IPS-18c (cell line): ENCODE measurements around the gene MIPEP.

ENCODE experiments used
- H3K4me3 ChIP-seq: 2 replicates; pipeline ENCODE4 v1.7.0; 2013; ENCODE audit warnings: low read depth, mild to moderate bottlenecking, low read length, moderate library complexity; ENCODE audit not compliant: insufficient read depth
- H3K9me3 ChIP-seq: one replicate; pipeline ENCODE4 v1.6.1; 2013; ENCODE audit warnings: mild to moderate bottlenecking, low read length, moderate library complexity; ENCODE audit not compliant: control insufficient read depth, insufficient read depth

The MIPEP gene

DNA sequence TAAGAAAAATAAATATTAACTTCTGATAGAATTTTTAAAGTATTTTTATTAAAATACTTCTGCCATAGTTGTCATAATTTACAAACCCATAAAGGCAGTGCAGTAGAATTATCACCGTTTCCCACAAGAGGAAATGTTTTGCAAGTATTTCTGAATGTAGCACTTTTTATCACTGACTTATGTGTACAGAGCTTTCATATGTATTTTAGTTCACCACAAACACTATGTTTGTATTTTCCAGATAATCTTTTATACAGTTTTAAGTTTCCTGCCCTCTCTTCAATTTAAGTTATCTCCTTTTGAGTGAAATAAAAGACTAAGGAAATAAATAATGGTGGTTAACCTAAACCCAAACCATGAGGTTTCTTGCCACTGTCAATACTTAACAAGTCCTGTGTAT is 24.2 kb downstream of the MIPEP start:
- Histone ChIP-seq H3K9me3 (no peaks in the 10 kb centered on the region), H3K4me3 (no peak overlapping the region)

DNA sequence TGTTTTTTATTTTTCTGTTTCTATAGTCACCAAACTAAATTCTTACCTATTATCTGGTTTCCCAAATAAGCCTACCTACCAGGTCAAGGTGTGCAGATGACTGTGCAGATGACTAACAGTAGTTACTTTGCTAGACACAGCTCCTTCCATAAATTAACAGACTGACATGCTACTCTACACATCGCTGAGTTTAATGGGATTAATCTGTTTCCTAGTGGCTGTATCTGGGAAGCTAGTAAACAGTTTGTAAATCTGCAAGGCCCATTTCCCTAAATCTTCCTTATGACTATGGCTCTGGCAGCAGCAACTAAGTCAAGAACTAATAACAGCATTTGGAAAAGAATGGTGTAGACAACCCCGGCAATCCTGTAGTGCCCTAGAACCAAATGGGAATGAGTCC is 27.9 kb downstream of the MIPEP start:
- no peaks in the 10 kb centered on the region for H3K9me3 ChIP-seq

DNA sequence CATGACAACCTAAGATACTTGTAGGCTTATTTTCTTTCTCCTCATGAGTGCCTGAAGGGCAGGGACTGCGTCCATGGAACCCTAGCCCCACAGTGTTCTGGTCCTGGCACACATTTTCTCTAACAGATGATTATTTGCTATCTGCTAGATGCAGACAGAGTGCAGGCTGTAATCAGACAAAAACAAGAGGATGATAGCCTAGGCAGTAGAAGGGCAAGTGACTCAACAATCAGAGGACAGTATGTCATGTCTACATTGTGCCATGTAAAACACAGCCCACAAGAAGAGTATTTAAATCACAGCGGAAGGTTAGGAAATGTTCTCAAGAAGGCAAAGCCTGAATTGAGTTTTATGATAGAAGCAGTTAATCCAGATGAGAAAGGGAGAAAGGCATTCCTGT is 29.3 kb downstream of the MIPEP start:
- no peak overlapping the region for H3K4me3 ChIP-seq
- H3K9me3 ChIP-seq = no peaks in the 10 kb centered on the region

More for the DNA sequence above, 27.9 kb downstream of the MIPEP start:
- H3K4me3 ChIP-seq = no peak overlapping the region

DNA sequence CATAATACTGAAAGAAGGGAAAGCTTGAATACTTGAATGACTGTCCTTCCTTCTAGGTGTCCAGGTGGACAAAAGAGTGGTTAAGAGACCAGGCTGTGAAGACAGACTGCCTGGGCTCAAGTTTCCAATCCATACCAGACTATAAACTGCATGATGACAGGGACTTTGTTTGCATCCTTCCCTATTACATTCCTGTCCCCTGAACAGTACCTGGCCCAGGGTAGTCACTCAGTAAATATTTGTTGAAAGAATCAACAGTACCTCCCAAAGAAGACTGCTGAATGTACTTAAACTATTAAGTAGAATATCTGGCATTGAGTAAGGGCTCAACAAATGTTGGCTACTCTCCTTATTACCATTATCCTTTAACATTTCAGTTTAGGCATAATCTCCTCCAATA is 29.7 kb downstream of the MIPEP start:
- H3K9me3 ChIP-seq = no peaks in the 10 kb centered on the region
- no peak overlapping the region for H3K4me3 ChIP-seq

DNA sequence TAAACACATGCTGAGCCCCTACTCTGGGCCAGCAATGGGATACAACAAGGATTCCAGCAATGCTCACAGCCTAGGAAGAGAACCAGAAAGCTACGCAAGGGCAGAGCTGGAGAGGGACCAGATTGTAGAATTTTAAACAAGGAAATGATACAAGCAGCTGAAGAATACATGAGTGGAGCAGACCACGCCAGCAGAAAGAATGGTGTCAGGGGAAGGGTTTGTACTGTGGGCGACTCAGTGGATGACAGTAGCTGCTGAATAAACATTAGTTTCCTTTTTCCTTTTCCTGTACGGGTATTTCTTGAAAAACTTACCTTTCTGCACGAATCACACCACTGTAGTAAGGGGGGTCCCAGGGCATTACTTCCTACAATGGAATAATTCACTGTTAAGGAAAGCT is 30.7 kb downstream of the MIPEP start:
- Histone ChIP-seq H3K9me3 (no peaks in the 10 kb centered on the region), H3K4me3 (no peak overlapping the region)

DNA sequence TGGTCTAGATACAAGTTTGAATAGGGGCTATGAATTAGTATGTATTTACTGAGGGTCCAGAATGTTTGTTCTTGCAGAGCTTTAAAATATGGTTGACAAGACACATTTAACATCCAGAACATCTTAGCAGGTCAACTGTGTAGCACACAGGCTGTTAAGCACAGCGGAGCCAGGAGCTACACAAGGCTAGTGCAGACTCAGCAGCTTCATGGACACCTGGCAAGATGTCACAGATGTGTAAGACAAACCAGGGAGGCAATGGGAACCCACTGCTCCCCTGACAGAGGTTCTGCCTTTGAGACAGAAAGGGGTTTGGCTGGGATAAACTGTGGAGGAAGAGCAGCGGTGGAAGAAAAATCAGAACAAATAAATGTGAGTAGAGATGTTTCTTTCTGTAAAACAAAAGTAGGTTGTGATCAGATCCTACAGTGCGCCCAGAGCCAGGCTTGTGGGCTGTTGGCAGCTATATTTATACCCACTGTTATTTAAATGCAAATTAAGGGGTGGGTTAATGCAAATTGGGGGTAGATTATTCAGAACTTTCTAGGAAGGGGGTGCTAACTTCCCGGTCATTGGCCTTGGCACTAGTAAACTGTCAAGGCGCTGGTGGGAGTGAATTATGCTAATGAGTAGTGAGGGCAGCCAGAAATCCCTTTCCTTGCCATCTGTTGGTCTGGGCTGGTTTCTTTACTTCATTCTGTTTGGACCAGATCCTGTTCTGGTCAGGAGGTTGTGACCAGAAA is 33.0 kb downstream of the MIPEP start:
- H3K9me3 ChIP-seq = no peaks in the 10 kb centered on the region
- H3K4me3 ChIP-seq = no peak overlapping the region

DNA sequence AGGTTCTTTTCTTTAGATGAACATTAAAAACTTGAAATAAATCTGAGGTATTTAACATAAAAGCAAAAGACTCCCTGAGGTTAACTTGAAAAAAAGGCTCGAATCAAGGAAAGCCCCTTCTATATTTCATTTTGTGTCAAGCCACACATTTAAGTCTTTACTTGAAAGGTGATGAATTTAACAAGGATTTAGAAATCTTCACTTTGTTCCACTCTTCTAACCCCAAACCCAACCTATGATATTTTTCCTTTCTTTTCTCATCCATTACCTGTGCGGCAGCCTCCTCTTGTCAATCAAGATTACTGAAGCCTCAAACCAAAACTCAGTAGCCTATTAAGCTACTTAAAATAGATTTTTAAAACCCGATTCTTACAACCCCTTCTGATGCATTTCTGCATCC is 33.8 kb downstream of the MIPEP start:
- Histone ChIP-seq H3K9me3 (no peaks in the 10 kb centered on the region), H3K4me3 (no peak overlapping the region)

DNA sequence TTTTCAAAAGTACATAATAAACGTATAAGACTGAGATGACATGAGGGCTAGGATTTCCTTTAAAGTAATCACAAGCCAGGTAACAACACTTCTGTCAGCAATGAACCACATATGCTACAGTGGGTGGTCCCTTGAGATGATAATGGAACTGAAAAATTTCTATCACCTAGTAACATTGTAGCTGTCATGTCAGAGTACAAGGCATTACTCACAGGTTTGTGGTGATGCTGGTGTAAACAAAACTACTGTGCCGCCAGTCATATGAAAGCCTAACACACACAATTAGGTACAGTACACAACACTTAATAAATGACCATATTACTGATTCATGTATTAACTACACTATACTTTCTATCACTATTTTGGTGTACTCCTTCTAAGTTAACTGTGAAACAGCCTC is 36.8 kb downstream of the MIPEP start:
- Histone ChIP-seq H3K4me3 (no peak overlapping the region), H3K9me3 (no peaks in the 10 kb centered on the region)

DNA sequence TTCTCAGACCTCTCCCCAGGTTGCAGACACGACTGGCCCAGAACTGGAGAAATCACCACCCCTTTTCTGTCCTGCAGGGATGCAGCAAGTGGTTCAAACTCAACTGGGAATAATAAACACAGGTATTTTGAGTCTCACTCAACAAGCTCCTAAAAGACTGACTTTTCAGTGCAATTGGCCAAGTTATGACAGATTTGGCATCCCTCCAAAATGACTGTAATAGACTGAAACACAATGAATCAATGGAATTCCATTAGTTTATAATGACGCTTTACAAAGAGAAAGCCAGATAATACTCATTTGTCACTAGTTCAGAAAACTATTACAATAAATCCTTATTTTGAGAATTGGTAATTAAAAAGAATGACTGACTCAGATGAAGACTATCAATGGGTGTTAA is 38.1 kb downstream of the MIPEP start:
- no peak overlapping the region for H3K4me3 ChIP-seq
- H3K9me3 ChIP-seq = no peaks in the 10 kb centered on the region

DNA sequence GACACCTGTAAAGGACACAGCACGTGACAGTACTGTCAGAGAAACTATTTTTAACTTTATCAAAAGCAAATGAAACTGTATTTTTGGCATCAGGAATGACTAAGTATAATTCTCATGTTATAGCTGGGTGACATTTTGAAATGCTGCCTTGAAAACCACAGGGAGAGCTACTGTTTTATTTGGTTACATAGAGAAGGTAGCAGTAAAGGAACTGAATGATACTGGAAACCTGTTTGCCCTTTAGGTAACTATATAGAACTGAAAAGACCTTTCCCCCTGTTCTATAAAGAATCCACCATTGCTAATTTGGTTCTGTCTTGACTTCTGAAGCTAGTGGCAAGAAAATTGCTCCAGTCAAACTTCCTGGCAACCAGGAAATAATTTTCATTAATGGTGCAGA is 39.1 kb downstream of the MIPEP start:
- no peak overlapping the region for H3K4me3 ChIP-seq
- H3K9me3 ChIP-seq = no peaks in the 10 kb centered on the region

DNA sequence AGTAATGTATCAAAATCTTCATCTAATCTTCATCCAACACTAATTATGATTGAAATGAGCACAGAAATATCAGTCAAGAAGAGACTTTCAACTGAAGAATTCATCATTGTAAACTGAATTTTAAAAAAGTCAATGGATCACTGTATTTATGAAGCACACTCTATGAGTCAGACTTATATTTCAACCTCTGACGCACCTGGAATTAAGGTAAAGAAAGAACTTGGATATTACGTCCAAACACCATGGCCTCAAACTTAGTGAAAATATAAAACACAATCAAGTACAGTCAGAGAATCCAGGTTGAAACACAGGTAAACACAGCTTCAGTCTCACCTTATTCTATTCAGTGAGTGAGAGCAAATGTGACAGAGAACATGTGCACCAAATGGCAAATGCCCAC is 39.5 kb downstream of the MIPEP start:
- Histone ChIP-seq H3K4me3 (no peak overlapping the region), H3K9me3 (no peaks in the 10 kb centered on the region)

DNA sequence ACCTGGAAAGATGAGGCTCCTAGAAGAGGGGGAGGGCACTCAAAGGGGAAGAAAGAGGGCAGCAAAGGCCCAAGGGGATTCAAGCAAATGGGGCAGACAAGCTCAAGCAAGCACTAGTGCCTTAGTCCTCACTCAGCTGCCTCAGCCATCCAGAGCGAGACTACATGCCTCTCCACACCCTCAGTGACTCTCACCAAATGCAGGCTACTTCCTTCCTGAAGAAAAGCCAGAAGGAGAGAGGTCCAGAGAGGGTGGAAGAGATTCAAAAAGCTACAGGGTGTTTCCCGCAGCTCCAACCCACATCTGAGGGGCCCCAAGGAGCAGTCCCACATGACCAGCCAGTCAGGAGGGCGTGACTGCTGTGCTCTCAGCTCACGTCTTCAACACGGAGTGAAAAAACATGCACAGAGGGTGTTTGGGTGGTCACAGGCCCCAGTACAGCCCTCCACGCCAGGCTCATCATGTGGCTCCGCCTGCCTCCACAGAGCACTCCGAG is 40.5 kb downstream of the MIPEP start:
- H3K4me3 ChIP-seq = no peak overlapping the region
- H3K9me3 ChIP-seq = no peaks in the 10 kb centered on the region

DNA sequence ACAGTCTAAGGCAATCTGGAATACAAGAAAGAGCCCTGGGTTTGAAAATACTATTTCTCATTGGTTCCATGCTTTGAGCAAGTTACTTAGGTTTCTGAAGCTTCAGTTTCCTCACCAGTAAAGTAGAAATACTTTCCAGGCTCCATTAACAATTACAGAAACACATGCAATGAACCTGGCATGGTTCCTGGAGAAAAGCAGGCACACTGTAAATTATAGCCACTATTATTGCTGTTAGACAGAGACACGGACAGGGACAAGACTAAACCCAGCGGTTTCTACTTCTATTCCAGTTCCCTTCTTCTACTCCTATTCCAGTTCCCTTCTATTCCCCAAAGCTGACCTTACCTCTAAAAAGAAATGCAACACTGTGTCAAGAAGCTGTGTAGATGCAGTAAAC is 41.2 kb downstream of the MIPEP start:
- no peaks in the 10 kb centered on the region for H3K9me3 ChIP-seq
- no peak overlapping the region for H3K4me3 ChIP-seq

DNA sequence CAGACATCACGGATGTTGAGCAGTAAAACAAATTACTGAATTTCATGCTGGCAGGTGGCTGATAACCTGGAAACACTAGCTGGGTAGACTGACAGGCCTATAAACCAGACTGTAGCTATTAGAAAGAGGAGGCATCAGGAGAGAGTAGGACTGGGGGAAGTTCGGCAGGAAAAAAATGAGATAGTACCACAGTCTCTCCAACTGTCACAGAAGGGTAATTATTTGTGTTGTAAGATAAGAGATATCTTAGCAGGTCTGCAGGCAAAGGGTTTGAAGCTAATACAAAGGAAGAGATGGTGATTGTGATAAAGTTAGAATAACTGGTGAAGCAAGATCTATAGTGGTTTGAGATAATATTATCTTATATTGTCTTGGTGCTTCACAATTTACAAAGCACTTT is 41.7 kb downstream of the MIPEP start:
- Histone ChIP-seq H3K4me3 (no peak overlapping the region), H3K9me3 (no peaks in the 10 kb centered on the region)

DNA sequence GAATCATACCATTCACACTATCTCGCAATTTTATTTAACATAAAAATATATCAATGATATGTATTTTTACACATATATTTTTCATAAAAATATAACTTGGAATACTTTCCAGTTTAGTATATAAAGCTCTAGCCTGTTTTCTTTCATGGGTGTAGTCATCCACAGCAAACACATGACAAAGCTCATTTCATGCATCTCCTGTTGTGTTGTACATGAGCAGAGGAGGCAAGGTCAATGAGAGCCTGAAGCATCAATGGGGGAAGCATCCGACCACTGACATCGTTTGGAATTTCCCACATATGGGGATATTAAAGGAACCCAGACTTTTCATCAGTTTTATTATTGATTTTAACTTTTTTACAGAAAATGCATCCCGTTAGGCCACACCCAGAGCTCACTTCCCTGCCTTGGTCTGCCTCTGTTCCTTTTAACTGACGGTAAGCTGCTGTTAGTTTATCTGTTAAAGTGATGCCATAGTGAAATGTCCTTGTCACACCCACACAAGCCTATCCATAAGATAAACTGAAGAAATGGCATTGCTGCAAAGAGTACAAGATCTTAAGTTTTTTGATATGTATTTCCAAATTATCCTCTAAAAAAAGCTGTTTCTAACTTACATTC is 44.0 kb downstream of the MIPEP start:
- Histone ChIP-seq H3K9me3 (no peaks in the 10 kb centered on the region), H3K4me3 (no peak overlapping the region)

DNA sequence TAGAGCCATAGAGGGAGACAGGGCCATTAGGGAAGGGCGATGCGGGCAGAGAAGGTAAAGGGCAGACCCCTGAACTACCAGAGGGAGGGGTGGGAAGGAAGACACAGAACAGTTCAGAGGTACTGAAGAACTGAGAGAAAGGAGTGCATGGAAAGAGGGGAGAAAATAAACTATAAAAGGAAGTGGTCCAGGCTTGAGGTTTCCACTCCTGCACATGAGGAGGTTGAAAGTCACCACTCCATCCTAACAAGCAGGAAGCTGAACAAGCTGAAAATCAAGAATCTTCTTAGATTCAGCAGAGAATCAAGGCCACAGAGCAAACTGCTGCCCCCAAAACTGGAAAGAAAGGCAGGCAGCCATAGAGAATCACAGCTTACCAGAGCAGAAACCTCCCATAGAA is 45.1 kb downstream of the MIPEP start:
- no peak overlapping the region for H3K4me3 ChIP-seq
- H3K9me3 ChIP-seq = no peaks in the 10 kb centered on the region

DNA sequence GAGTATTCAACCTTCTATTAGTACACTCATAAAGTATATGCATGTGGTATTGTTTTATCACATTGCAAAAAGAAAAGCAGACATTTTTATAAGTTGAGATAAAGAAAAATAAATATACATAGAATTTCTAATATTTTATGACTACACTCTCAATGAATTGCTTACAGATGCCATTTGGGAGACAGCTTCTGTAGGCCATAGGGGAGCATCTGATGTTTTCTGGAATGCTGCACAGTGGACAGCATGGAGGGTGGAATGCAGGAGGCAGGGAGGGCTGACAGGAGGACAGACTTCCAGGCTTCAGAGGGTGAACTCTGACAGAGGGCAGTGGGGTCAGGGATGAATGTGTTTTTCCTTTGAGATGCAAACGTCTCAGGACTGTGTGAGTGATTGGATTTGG is 45.8 kb downstream of the MIPEP start:
- Histone ChIP-seq H3K9me3 (no peaks in the 10 kb centered on the region), H3K4me3 (no peak overlapping the region)

DNA sequence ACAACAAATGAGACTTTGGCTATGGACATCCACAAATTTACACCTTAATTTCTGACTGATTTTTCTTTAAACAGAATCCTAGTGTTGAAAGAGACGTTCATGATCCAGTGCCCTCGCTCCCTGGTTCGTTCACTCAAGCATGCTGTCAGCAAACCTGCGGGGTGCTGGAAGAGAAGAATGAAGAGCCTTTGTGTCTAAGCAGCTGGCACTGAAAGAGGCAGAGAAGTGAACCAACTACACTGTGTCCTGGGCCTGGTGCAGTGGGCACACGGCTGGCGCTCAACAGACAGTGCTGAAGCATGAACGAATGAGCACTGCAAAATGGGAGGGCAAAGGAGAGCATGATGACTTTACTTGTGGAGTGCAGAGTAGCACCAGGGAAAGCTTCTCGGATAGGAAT is 46.8 kb downstream of the MIPEP start:
- Histone ChIP-seq H3K9me3 (no peaks in the 10 kb centered on the region), H3K4me3 (no peak overlapping the region)
